GM23338 (cell line): ENCODE measurements around the gene TACC3. TPM values are rescaled to one million over a fixed set of nuclear protein-coding genes. Genes with fewer than 3 reads are reported as not detected.

ENCODE experiments used
- ATAC-seq: fragments of 200-7000 bp; cut with Tn5 transposase; 3 replicates; pipeline ENCODE4 v1.9.1; 2020
- DNase-seq: peaks from one replicate; pipeline ENCODE4 v3.0.0-alpha.2; 2015; ENCODE audit warnings: low spot score
- H2AFZ ChIP-seq: fragments of 200-600 bp; sonication (generic); 2 replicates; pipeline ENCODE4 v1.8.0; 2016; ENCODE audit warnings: antibody characterized with exemption, mild to moderate bottlenecking, moderate library complexity
- H3F3A ChIP-seq: fragments of 200-600 bp; sonication (generic); replicated peaks from 2 replicates; pipeline ENCODE4 v1.8.0; 2017; ENCODE audit warnings: antibody characterized with exemption, mixed run types, low read depth
- H3K27ac ChIP-seq: fragments of 200-600 bp; sonication (generic); 2 replicates; pipeline ENCODE4 v1.6.1; 2016; ENCODE audit warnings: low read depth
- H3K27me3 ChIP-seq: fragments of 200-600 bp; sonication (generic); 2 replicates; pipeline ENCODE4 v1.8.0; 2016; ENCODE audit warnings: mild to moderate bottlenecking, mixed run types, moderate library complexity; ENCODE audit not compliant: insufficient read depth
- H3K36me3 ChIP-seq: fragments of 200-600 bp; sonication (generic); 2 replicates; pipeline ENCODE4 v1.8.0; 2016; ENCODE audit warnings: mild to moderate bottlenecking; ENCODE audit not compliant: insufficient read depth
- H3K4me1 ChIP-seq: fragments of 200-600 bp; sonication (generic); 2 replicates; pipeline ENCODE4 v1.8.0; 2016; ENCODE audit warnings: mild to moderate bottlenecking, moderate library complexity; ENCODE audit not compliant: insufficient read depth
- H3K4me2 ChIP-seq: fragments of 200-600 bp; sonication (generic); 2 replicates; pipeline ENCODE4 v1.7.1; 2017; ENCODE audit warnings: mixed run types
- H3K4me3 ChIP-seq: fragments of 200-600 bp; sonication (generic); 2 replicates; pipeline ENCODE4 v1.6.1; 2016; ENCODE audit warnings: mixed run types
- H3K79me2 ChIP-seq: fragments of 200-600 bp; sonication (generic); replicated peaks from 2 replicates; pipeline ENCODE4 v1.8.0; 2017; ENCODE audit warnings: mild to moderate bottlenecking; ENCODE audit not compliant: insufficient read depth
- H3K9me2 ChIP-seq: fragments of 200-600 bp; sonication (generic); 2 replicates; pipeline ENCODE4 v1.8.0; 2017; ENCODE audit not compliant: insufficient read depth
- H4K20me1 ChIP-seq: fragments of 200-600 bp; sonication (generic); replicated peaks from 2 replicates; pipeline ENCODE4 v1.8.0; 2017; ENCODE audit warnings: mild to moderate bottlenecking; ENCODE audit not compliant: insufficient read depth
- H3K27ac Mint-ChIP-seq: 2 replicates; pipeline ENCODE4 v1.8.0; 2020; ENCODE audit warnings: inconsistent platforms, mild to moderate bottlenecking, moderate library complexity, mixed read lengths
- H3K27me3 Mint-ChIP-seq: 3 replicates; pipeline ENCODE4 v1.8.0; 2022; ENCODE audit warnings: low read depth, mild to moderate bottlenecking, moderate library complexity, mixed read lengths, inconsistent platforms; ENCODE audit not compliant: insufficient read depth, poor library complexity
- H3K36me3 Mint-ChIP-seq: 3 replicates; pipeline ENCODE4 v1.8.0; 2021; ENCODE audit warnings: low read depth, mild to moderate bottlenecking, inconsistent platforms, moderate library complexity, mixed read lengths
- H3K4me1 Mint-ChIP-seq: 3 replicates; pipeline ENCODE4 v1.8.0; 2020; ENCODE audit warnings: mild to moderate bottlenecking, inconsistent platforms, mixed read lengths
- H3K4me3 Mint-ChIP-seq: 3 replicates; pipeline ENCODE4 v1.8.0; 2021; ENCODE audit warnings: moderate library complexity, mild to moderate bottlenecking, inconsistent platforms, mixed read lengths
- H3K9me3 Mint-ChIP-seq: 3 replicates; pipeline ENCODE4 v1.8.0; 2020; ENCODE audit warnings: moderate library complexity, mild to moderate bottlenecking, inconsistent platforms, mixed read lengths
- CTCF ChIP-seq, 2 experiments: fragments of 200-600 bp in 1 of 2; sonication (generic) in 1 of 2; conservative IDR thresholded peaks; 2 replicates each; pipeline versions ENCODE4 v1.5.1 to v1.6.1; 2016 to 2017; ENCODE audit warnings: antibody characterized with exemption in 2 of 2, low read depth in 2 of 2, mild to moderate bottlenecking in 2 of 2, moderate library complexity in 1 of 2
- ETS1 ChIP-seq: IDR thresholded peaks from 2 replicates; pipeline ENCODE4 v1.6.1; 2016; ENCODE audit warnings: antibody characterized with exemption
- JUNB ChIP-seq: IDR thresholded peaks from one replicate; pipeline ENCODE4 v1.6.1; 2016; ENCODE audit warnings: antibody characterized with exemption; ENCODE audit not compliant: unreplicated experiment
- ZNF114 ChIP-seq: fragments of 250-450 bp; sonication (Bioruptor Pico); IDR thresholded peaks from 2 replicates; pipeline ENCODE4 v1.5.0; 2020; ENCODE audit warnings: mild to moderate bottlenecking, moderate library complexity
- ZNF331 ChIP-seq: fragments of 250-450 bp; sonication (Bioruptor Pico); IDR thresholded peaks from 2 replicates; pipeline ENCODE4 v1.5.0; 2020; ENCODE audit warnings: low read depth, mild to moderate bottlenecking, moderate library complexity
- ZNF462 ChIP-seq: fragments of 250-450 bp; sonication (Bioruptor Pico); IDR thresholded peaks from 2 replicates; pipeline ENCODE4 v1.5.0; 2020; ENCODE audit warnings: mild to moderate bottlenecking, moderate library complexity
- polyA plus RNA-seq: library from polyadenylated mRNA; unstranded; fragments of >200 nt; fragmentation: Nextera tagmentation; extraction: Ambion mirVana; gene quantifications from 2 replicates; pipeline ENCODE4 v1.2.1, GENCODE V29; 2016
- total RNA-seq: library from RNA; depleted of rRNA; stranded (reverse); fragments of >200 nt; shearing (Covaris generic); gene quantifications from 2 replicates; pipeline ENCODE4 v1.2.3, GENCODE V29; 2014

The TACC3 gene
- total and polyA plus RNA-seq, 2 experiments from 2014 or later = 120 TPM

GRCh38 chr4:1762264-1763010 is 41.1 kb downstream of the TACC3 start:
- ATAC-seq = no peak
- Histone ChIP-seq H4K20me1 (no peaks in the 10 kb centered on the region), H2AFZ (no peak overlapping the region), H3K4me2 (no peak overlapping the region), H3F3A (no peaks in the 10 kb centered on the region), H3K9me2 (no peaks in the 10 kb centered on the region), H3K4me1 (peaks cover 16% of the 10 kb centered on the region; the same call in 1 of the 2 replicates), H3K79me2 (no peaks in the 10 kb centered on the region), H3K36me3 (no peaks in the 10 kb centered on the region), H3K27ac (no peak overlapping the region), H3K27me3 (no peaks in the 10 kb centered on the region), H3K4me3 (no peak overlapping the region)
- no peak overlapping the region for H3K27ac Mint-ChIP-seq
- H3K4me1 Mint-ChIP-seq = peaks cover 9% of the 10 kb centered on the region
- H3K4me3 Mint-ChIP-seq = no peak overlapping the region
- H3K27me3 Mint-ChIP-seq = peaks cover 14% of the 10 kb centered on the region
- H3K9me3 Mint-ChIP-seq = no peaks in the 10 kb centered on the region; the same call in 2 of the 3 replicates
- TF ChIP-seq JUNB = no peak
- TF ChIP-seq ZNF114 (CRISPR knock-in tag) = no peak
- no peak for TF ChIP-seq ZNF462
- no peak for TF ChIP-seq CTCF (conservative IDR thresholded peaks at IDR 0.05; ENCODE audit: low read depth in 2 of 2)
- TF ChIP-seq ZNF331 = no peak
- TF ChIP-seq ETS1 = no peak
- H3K36me3 Mint-ChIP-seq = no peaks in the 10 kb centered on the region
- DNase-seq = no peak
